ENCODE measurements around the gene KCNIP4. TPM values are rescaled to one million over a fixed set of nuclear protein-coding genes. Genes with fewer than 3 reads are reported as not detected.

Gene KCNIP4
- total RNA-seq, 1 donor from 2014 or later, result not detected

DNA sequence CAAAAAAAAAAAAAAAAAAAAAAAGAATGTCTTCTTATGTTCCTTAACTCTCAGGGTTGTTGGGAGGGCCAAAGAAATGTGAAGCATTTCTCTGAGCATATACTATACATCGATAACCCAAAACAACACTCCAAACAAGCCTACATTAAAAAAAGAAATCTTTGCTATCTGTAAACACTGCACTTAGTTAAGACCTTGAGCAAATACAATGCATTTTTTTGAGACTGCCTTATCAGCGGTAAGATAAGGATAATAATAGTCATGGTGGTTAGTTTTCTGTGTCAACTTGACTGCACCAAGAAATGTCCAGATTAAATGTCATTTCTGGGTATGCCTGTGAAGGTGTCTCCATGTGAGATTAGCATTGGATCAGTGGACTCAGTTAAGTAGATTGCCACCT is 706.4 kb downstream of the KCNIP4 start:
- no peaks in the 10 kb centered on the region for H3K4me1 ChIP-seq
- DNase-seq, result no peak
- H3K9me3 ChIP-seq (replicated peaks), result peaks cover 4% of the 10 kb centered on the region
- intact Hi-C loops (cut with micrococcal nuclease), result no loop called here
- H3K27me3 ChIP-seq (ENCODE audit: low read depth), result no peaks in the 10 kb centered on the region
- H3K36me3 ChIP-seq, result no peaks in the 10 kb centered on the region
- TF ChIP-seq, protein P1, sequence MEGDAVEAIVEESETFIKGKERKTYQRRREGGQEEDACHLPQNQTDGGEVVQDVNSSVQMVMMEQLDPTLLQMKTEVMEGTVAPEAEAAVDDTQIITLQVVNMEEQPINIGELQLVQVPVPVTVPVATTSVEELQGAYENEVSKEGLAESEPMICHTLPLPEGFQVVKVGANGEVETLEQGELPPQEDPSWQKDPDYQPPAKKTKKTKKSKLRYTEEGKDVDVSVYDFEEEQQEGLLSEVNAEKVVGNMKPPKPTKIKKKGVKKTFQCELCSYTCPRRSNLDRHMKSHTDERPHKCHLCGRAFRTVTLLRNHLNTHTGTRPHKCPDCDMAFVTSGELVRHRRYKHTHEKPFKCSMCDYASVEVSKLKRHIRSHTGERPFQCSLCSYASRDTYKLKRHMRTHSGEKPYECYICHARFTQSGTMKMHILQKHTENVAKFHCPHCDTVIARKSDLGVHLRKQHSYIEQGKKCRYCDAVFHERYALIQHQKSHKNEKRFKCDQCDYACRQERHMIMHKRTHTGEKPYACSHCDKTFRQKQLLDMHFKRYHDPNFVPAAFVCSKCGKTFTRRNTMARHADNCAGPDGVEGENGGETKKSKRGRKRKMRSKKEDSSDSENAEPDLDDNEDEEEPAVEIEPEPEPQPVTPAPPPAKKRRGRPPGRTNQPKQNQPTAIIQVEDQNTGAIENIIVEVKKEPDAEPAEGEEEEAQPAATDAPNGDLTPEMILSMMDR (IDR thresholded peaks at IDR 0.05; ENCODE audit: borderline replicate concordance), result no peak
- H3K4me3 ChIP-seq, result no peak overlapping the region
- H3K27ac ChIP-seq (replicated peaks), result no peak overlapping the region

- Histone ChIP-seq H3K4me3 (no peak overlapping the region), H3K4me1 (no peaks in the 10 kb centered on the region), H3K36me3 (no peaks in the 10 kb centered on the region), H3K9me3 (replicated peaks) (peaks cover 14% of the 10 kb centered on the region), H3K27me3 (ENCODE audit: low read depth) (no peaks in the 10 kb centered on the region), H3K27ac (replicated peaks) (no peak overlapping the region)
- no peak for DNase-seq
- TF ChIP-seq, protein P1 (IDR thresholded peaks at IDR 0.05; ENCODE audit: borderline replicate concordance), result no peak
- intact Hi-C loops (cut with micrococcal nuclease), result no loop called here
Measured at GRCh38 chr4:21226637-21227538, 721.7 kb downstream of the KCNIP4 start.

DNA sequence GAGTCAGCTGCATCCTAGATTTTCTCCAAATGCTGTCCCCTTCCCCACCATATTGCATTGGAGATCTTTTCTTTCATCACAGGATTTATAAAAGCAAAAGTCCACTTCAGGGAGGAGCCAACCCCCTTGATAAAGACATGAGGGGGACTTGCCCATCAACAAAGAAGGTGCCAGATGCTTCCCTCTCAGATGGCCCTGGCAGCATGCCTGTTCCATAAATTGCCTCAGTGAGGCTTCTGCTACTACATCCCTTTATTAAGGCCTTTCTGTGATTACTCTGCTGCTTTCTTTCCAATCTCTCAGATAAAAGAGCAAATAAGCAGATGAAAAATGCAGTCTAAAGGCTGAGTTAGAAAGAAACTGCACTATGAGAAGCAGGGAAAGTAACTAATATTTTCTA is 736.7 kb downstream of the KCNIP4 start:
- intact Hi-C loops (cut with micrococcal nuclease), result no loop called here
- TF ChIP-seq, protein P1 (IDR thresholded peaks at IDR 0.05; ENCODE audit: borderline replicate concordance), result no peak

GRCh38 chr4:21209860-21210259 is 738.7 kb downstream of the KCNIP4 start:
- Histone ChIP-seq H3K27ac (replicated peaks) (no peak overlapping the region), H3K27me3 (ENCODE audit: low read depth) (no peaks in the 10 kb centered on the region), H3K36me3 (no peaks in the 10 kb centered on the region), H3K9me3 (replicated peaks) (no peaks in the 10 kb centered on the region), H3K4me1 (no peaks in the 10 kb centered on the region), H3K4me3 (no peak overlapping the region)
- DNase-seq, result no peak
- TF ChIP-seq, protein P1 (IDR thresholded peaks at IDR 0.05; ENCODE audit: borderline replicate concordance), result no peak
- intact Hi-C loops (cut with micrococcal nuclease), result no loop called here

More for the DNA sequence above, 736.7 kb downstream of the KCNIP4 start:
- no peaks in the 10 kb centered on the region for H3K27me3 ChIP-seq (ENCODE audit: low read depth)
- H3K9me3 ChIP-seq (replicated peaks), result no peaks in the 10 kb centered on the region
- H3K4me1 ChIP-seq, result no peaks in the 10 kb centered on the region
- H3K36me3 ChIP-seq, result no peaks in the 10 kb centered on the region
- no peak overlapping the region for H3K27ac ChIP-seq (replicated peaks)
- DNase-seq, result no peak
- H3K4me3 ChIP-seq, result no peak overlapping the region

GRCh38 chr4:21205821-21206531 is 742.6 kb downstream of the KCNIP4 start:
- no peak for DNase-seq
- H3K27me3 ChIP-seq (ENCODE audit: low read depth), result no peaks in the 10 kb centered on the region
- TF ChIP-seq, protein P1 (IDR thresholded peaks at IDR 0.05; ENCODE audit: borderline replicate concordance), result no peak
- no peak overlapping the region for H3K4me3 ChIP-seq
- intact Hi-C loops (cut with micrococcal nuclease), result no loop called here
- H3K27ac ChIP-seq (replicated peaks), result no peak overlapping the region
- no peaks in the 10 kb centered on the region for H3K36me3 ChIP-seq
- H3K4me1 ChIP-seq, result no peaks in the 10 kb centered on the region
- peaks cover 5% of the 10 kb centered on the region for H3K9me3 ChIP-seq (replicated peaks)

Measured in left ventricle myocardium inferior (tissue), 1 donor.